ENCODE measurements around the gene CYRIA. TPM values are rescaled to one million over a fixed set of nuclear protein-coding genes. Genes with fewer than 3 reads are reported as not detected.

Gene CYRIA
- total RNA-seq, 1 donor from 2014 or later = 29.4 TPM

GRCh38 chr2:16632598-16632997 is 33.0 kb downstream of the CYRIA start:
- H3K4me3 ChIP-seq = no peak overlapping the region
- no peak for TF ChIP-seq CTCF (IDR thresholded peaks at IDR 0.05)
- DNase-seq = no peak
- H3K4me1 ChIP-seq = peaks cover 71% of the 10 kb centered on the region
- intact Hi-C loops (cut with DNase I) = no loop called here
- no peak overlapping the region for H3K27ac ChIP-seq
- H3K36me3 ChIP-seq = peaks cover under 1% of the 10 kb centered on the region
- no peaks in the 10 kb centered on the region for H3K9me3 ChIP-seq
- no peak for ATAC-seq
- no peaks in the 10 kb centered on the region for H3K27me3 ChIP-seq (ENCODE audit: low read depth)

GRCh38 chr2:16630463-16630862 is 35.2 kb downstream of the CYRIA start:
- peak; percentile 23 for TF ChIP-seq CTCF (IDR thresholded peaks at IDR 0.05)
- no peak overlapping the region for H3K4me3 ChIP-seq
- intact Hi-C loops (cut with DNase I) = no loop called here
- no peaks in the 10 kb centered on the region for H3K27me3 ChIP-seq (ENCODE audit: low read depth)
- H3K9me3 ChIP-seq = no peaks in the 10 kb centered on the region
- H3K27ac ChIP-seq = no peak overlapping the region
- H3K4me1 ChIP-seq = peaks cover 87% of the 10 kb centered on the region
- peak; percentile 40 to 57 for ATAC-seq
- no peak for DNase-seq
- H3K36me3 ChIP-seq = no peaks in the 10 kb centered on the region

- Histone ChIP-seq H3K9me3 (no peaks in the 10 kb centered on the region), H3K4me3 (no peak overlapping the region), H3K4me1 (peaks cover 93% of the 10 kb centered on the region), H3K27ac (no peak overlapping the region), H3K27me3 (ENCODE audit: low read depth) (no peaks in the 10 kb centered on the region), H3K36me3 (no peaks in the 10 kb centered on the region)
- intact Hi-C loops (cut with DNase I) = no loop called here
- TF ChIP-seq CTCF (IDR thresholded peaks at IDR 0.05) = no peak
- no peak for DNase-seq
- no peak for ATAC-seq
These were observed 35.9 kb downstream of the CYRIA start for GRCh38 chr2:16629770-16630169.

- H3K27me3 ChIP-seq (ENCODE audit: low read depth) = no peaks in the 10 kb centered on the region
- TF ChIP-seq CTCF (IDR thresholded peaks at IDR 0.05) = no peak
- no peak overlapping the region for H3K4me3 ChIP-seq
- H3K4me1 ChIP-seq = peaks cover 93% of the 10 kb centered on the region
- no peak overlapping the region for H3K27ac ChIP-seq
- DNase-seq (no peak), ATAC-seq (no peak)
- no peaks in the 10 kb centered on the region for H3K36me3 ChIP-seq
- no peaks in the 10 kb centered on the region for H3K9me3 ChIP-seq
- intact Hi-C loops (cut with DNase I) = no loop called here
These were observed 36.6 kb downstream of the CYRIA start for GRCh38 chr2:16629044-16629443.

- Histone ChIP-seq H3K9me3 (no peaks in the 10 kb centered on the region), H3K4me1 (peaks cover 93% of the 10 kb centered on the region), H3K27ac (no peak overlapping the region), H3K36me3 (peaks cover 4% of the 10 kb centered on the region), H3K27me3 (ENCODE audit: low read depth) (no peaks in the 10 kb centered on the region), H3K4me3 (no peak overlapping the region)
- TF ChIP-seq CTCF (IDR thresholded peaks at IDR 0.05) = no peak
- no peak for DNase-seq
- intact Hi-C loops (cut with DNase I) = no loop called here
- no peak for ATAC-seq
These were observed 37.3 kb downstream of the CYRIA start for GRCh38 chr2:16628314-16628713.
